Naive thymus-derived CD8-positive, alpha-beta T cell (primary cell): ENCODE measurements around the gene PRDM11. TPM values are rescaled to one million over a fixed set of nuclear protein-coding genes. Genes with fewer than 3 reads are reported as not detected.

ENCODE experiments used
- ATAC-seq, 2 donors: fragments of 150-1000 bp; cut with Tn5 transposase in 1 of 2; sonication (Bioruptor Pico), chemical (Tn5 transposase) in 1 of 2; 1 replicate in 1 of 2; 2 replicates in 1 of 2; pipeline ENCODE4 v1.10.0; 2021; ENCODE audit warnings: mild to moderate bottlenecking in 2 of 2, moderate library complexity in 2 of 2
- POLR2A ChIA-PET: fragments of 350-600 bp; sonication (Branson Sonifier 250); formaldehyde crosslinking; loops from one replicate; lab custom pipeline; 2021; ENCODE audit warnings: antibody characterized with exemption; lab: Charles Lee
- DNase-seq, 10 donors: peaks; one replicate each; pipeline versions ENCODE4 v3.0.0 to v3.0.0-alpha.2; 2020 to 2022
- H3K27ac Mint-ChIP-seq, 10 donors: one replicate each; pipeline ENCODE4 v1.8.0; 2020 to 2022; ENCODE audit warnings: mild to moderate bottlenecking in 10 of 10, mixed read lengths in 10 of 10, moderate library complexity in 4 of 10, inconsistent platforms in 1 of 10
- H3K27me3 Mint-ChIP-seq, 5 donors: one replicate each; pipeline ENCODE4 v1.8.0; 2021 to 2022; ENCODE audit warnings: mixed read lengths in 5 of 5
- H3K36me3 Mint-ChIP-seq, 3 donors: one replicate each; pipeline ENCODE4 v1.8.0; 2020 to 2022; ENCODE audit warnings: mixed read lengths in 3 of 3, mild to moderate bottlenecking in 2 of 3, inconsistent platforms in 1 of 3
- H3K4me1 Mint-ChIP-seq, 4 donors: one replicate each; pipeline ENCODE4 v1.8.0; 2021 to 2022; ENCODE audit warnings: mixed read lengths in 4 of 4
- H3K4me3 Mint-ChIP-seq, 10 donors: one replicate each; pipeline ENCODE4 v1.8.0; 2020 to 2022; ENCODE audit warnings: mild to moderate bottlenecking in 10 of 10, mixed read lengths in 10 of 10, moderate library complexity in 6 of 10, inconsistent platforms in 1 of 10
- H3K9me3 Mint-ChIP-seq, 9 donors: one replicate each; pipeline ENCODE4 v1.8.0; 2020 to 2022; ENCODE audit warnings: mixed read lengths in 9 of 9, mild to moderate bottlenecking in 3 of 9, inconsistent platforms in 1 of 9, moderate library complexity in 1 of 9
- polyA plus RNA-seq, 3 donors: library from polyadenylated mRNA; unstranded; fragments of 300-500 nt; fragmentation: Illumina TruSeq; gene quantifications; one replicate each; pipeline ENCODE4 v1.2.3, GENCODE V29; 2021
- total RNA-seq, 8 experiments: library from RNA in 2 of 8; stranded (reverse) in 2 of 8; gene quantifications; one replicate each; pipeline ENCODE4 v1.2.3 and lab custom pipeline; 2021 to 2026

PRDM11 gene
- total and polyA plus RNA-seq, 5 experiments from 2014 or later: 0.49 to 12.0 (median 1.4) TPM

GRCh38 chr11:45152740-45153595 is 6.5 kb downstream of the PRDM11 start:
- ATAC-seq (no peak), DNase-seq (no peak)
- Mint-ChIP-seq H3K4me1 (peaks cover 35 to 76% (median 56%) of the 10 kb centered on the region in 4 donors), H3K27ac (no peak overlapping the region), H3K36me3 (peaks cover 0 to 10% (median 5%) of the 10 kb centered on the region in 3 donors), H3K9me3 (no peaks in the 10 kb centered on the region), H3K4me3 (no peak overlapping the region), H3K27me3 (no peaks in the 10 kb centered on the region)
- POLR2A ChIA-PET: no interaction called here

GRCh38 chr11:45154276-45154675 is 7.8 kb downstream of the PRDM11 start:
- Mint-ChIP-seq H3K4me1 (peaks cover 28 to 76% (median 52%) of the 10 kb centered on the region in 4 donors), H3K27ac (peak overlapping the region in 1 of 10 donors; percentile 33), H3K9me3 (no peaks in the 10 kb centered on the region), H3K4me3 (no peak overlapping the region), H3K36me3 (peaks cover 0 to 10% (median 5%) of the 10 kb centered on the region in 3 donors), H3K27me3 (no peaks in the 10 kb centered on the region)
- DNase-seq (no peak), ATAC-seq (no peak)
- POLR2A ChIA-PET: no interaction called here

- Mint-ChIP-seq H3K27ac (peak overlapping the region in 1 of 10 donors; percentile 9), H3K9me3 (no peaks in the 10 kb centered on the region), H3K4me1 (peaks cover 33 to 79% (median 54%) of the 10 kb centered on the region in 4 donors), H3K36me3 (peaks cover 0 to 10% (median 5%) of the 10 kb centered on the region in 3 donors), H3K27me3 (no peaks in the 10 kb centered on the region), H3K4me3 (no peak overlapping the region)
- ATAC-seq: no peak
- POLR2A ChIA-PET: interaction anchor here (0.8 kb wide), 1 partner anchor 81 kb away, joined by 3 read pairs; no protein-coding TSS in a partner anchor
- DNase-seq: no peak
These were observed 8.7 kb downstream of the PRDM11 start for GRCh38 chr11:45155058-45155551.

GRCh38 chr11:45155627-45156180 is 9.3 kb downstream of the PRDM11 start:
- Mint-ChIP-seq H3K4me3 (no peak overlapping the region), H3K27me3 (no peaks in the 10 kb centered on the region), H3K36me3 (peaks cover 0 to 10% (median 5%) of the 10 kb centered on the region in 3 donors), H3K4me1 (peaks cover 30 to 79% (median 48%) of the 10 kb centered on the region in 4 donors), H3K9me3 (no peaks in the 10 kb centered on the region), H3K27ac (no peak overlapping the region)
- ATAC-seq (no peak), DNase-seq (no peak)
- POLR2A ChIA-PET: interaction anchor here (0.8 kb wide), 1 partner anchor 80 kb away, joined by 3 read pairs; no protein-coding TSS in a partner anchor

- DNase-seq (no peak), ATAC-seq (no peak)
- POLR2A ChIA-PET: no interaction called here
- Mint-ChIP-seq H3K9me3 (no peaks in the 10 kb centered on the region), H3K36me3 (peaks cover 0 to 10% (median 5%) of the 10 kb centered on the region in 3 donors), H3K4me1 (peaks cover 28 to 79% (median 45%) of the 10 kb centered on the region in 4 donors), H3K27ac (peak overlapping the region in 1 of 10 donors; percentile 43), H3K4me3 (no peak overlapping the region), H3K27me3 (no peaks in the 10 kb centered on the region)
These were observed 9.8 kb downstream of the PRDM11 start for GRCh38 chr11:45156201-45156600.

GRCh38 chr11:45156741-45157140 is 10.3 kb downstream of the PRDM11 start:
- ATAC-seq (no peak), DNase-seq (no peak)
- POLR2A ChIA-PET: no interaction called here
- Mint-ChIP-seq H3K27me3 (no peaks in the 10 kb centered on the region), H3K27ac (peak overlapping the region in 3 of 10 donors; percentile 0 to 81 (median 43)), H3K36me3 (peaks cover 0 to 12% (median 5%) of the 10 kb centered on the region in 3 donors), H3K9me3 (no peaks in the 10 kb centered on the region), H3K4me3 (peak overlapping the region in 2 of 10 donors; percentile 24 to 33), H3K4me1 (peaks cover 28 to 74% (median 41%) of the 10 kb centered on the region in 4 donors)

- DNase-seq (no peak), ATAC-seq (no peak)
- POLR2A ChIA-PET: no interaction called here
- Mint-ChIP-seq H3K4me3 (no peak overlapping the region), H3K27me3 (no peaks in the 10 kb centered on the region), H3K4me1 (peaks cover 30 to 74% (median 41%) of the 10 kb centered on the region in 4 donors), H3K27ac (no peak overlapping the region), H3K9me3 (no peaks in the 10 kb centered on the region), H3K36me3 (peaks cover 0 to 10% (median 5%) of the 10 kb centered on the region in 3 donors)
These were observed 11.1 kb downstream of the PRDM11 start for GRCh38 chr11:45157247-45158209.

- no peak overlapping the region for H3K4me3 Mint-ChIP-seq
- no peaks in the 10 kb centered on the region for H3K9me3 Mint-ChIP-seq
- no peak for DNase-seq
- H3K4me1 Mint-ChIP-seq: peaks cover 26 to 76% (median 44%) of the 10 kb centered on the region in 4 donors
- POLR2A ChIA-PET: no interaction called here
- peaks cover 0 to 10% (median 5%) of the 10 kb centered on the region in 3 donors for H3K36me3 Mint-ChIP-seq
- no peak for ATAC-seq
- no peaks in the 10 kb centered on the region for H3K27me3 Mint-ChIP-seq
- H3K27ac Mint-ChIP-seq: no peak overlapping the region
These were observed 11.8 kb downstream of the PRDM11 start for GRCh38 chr11:45158210-45158731.

GRCh38 chr11:45158891-45159605 is 12.6 kb downstream of the PRDM11 start:
- Mint-ChIP-seq H3K27ac (peak overlapping the region in 1 of 10 donors; percentile 77), H3K36me3 (peaks cover 0 to 10% (median 5%) of the 10 kb centered on the region in 3 donors), H3K27me3 (no peaks in the 10 kb centered on the region), H3K4me3 (no peak overlapping the region), H3K4me1 (peaks cover 24 to 78% (median 43%) of the 10 kb centered on the region in 4 donors), H3K9me3 (no peaks in the 10 kb centered on the region)
- ATAC-seq (no peak), DNase-seq (no peak)
- POLR2A ChIA-PET: no interaction called here

- H3K27ac Mint-ChIP-seq: peak overlapping the region in 3 of 10 donors; percentile 43 to 73 (median 46)
- peaks cover 0 to 10% (median 5%) of the 10 kb centered on the region in 3 donors for H3K36me3 Mint-ChIP-seq
- H3K9me3 Mint-ChIP-seq: no peaks in the 10 kb centered on the region
- no peak for DNase-seq
- POLR2A ChIA-PET: no interaction called here
- H3K4me3 Mint-ChIP-seq: no peak overlapping the region
- ATAC-seq: no peak
- peaks cover 20 to 72% (median 41%) of the 10 kb centered on the region in 4 donors for H3K4me1 Mint-ChIP-seq
- H3K27me3 Mint-ChIP-seq: no peaks in the 10 kb centered on the region
These were observed 13.4 kb downstream of the PRDM11 start for GRCh38 chr11:45159781-45160365.
